Fibroblast of lung (primary cell): ENCODE results near the gene PYGB. TPM values are rescaled to one million over a fixed set of nuclear protein-coding genes. Genes with fewer than 3 reads are reported as not detected.

Source experiments
- DNase-seq, 2 donors: peaks; one replicate each; pipeline versions ENCODE4 v3.0.0 to v3.0.0-alpha.2; 2010; ENCODE audit warnings: low read depth in 2 of 2
- H2AFZ ChIP-seq: 2 replicates; pipeline ENCODE4 v1.5.1; 2012; ENCODE audit warnings: low read length, control low read depth, inconsistent platforms
- H3K27ac ChIP-seq: 2 replicates; pipeline ENCODE4 v1.5.1; 2011; ENCODE audit warnings: low read length, control low read depth; ENCODE audit not compliant: insufficient read depth
- H3K27me3 ChIP-seq: 2 replicates; pipeline ENCODE4 v1.5.1; 2011; ENCODE audit warnings: mild to moderate bottlenecking, low read length; ENCODE audit not compliant: control insufficient read depth, insufficient read depth
- H3K36me3 ChIP-seq: 2 replicates; pipeline ENCODE4 v1.5.1; 2011; ENCODE audit warnings: low read length; ENCODE audit not compliant: control insufficient read depth, insufficient read depth
- H3K4me1 ChIP-seq: 2 replicates; pipeline ENCODE4 v1.5.1; 2011; ENCODE audit warnings: low read length; ENCODE audit not compliant: control insufficient read depth, insufficient read depth; ENCODE audit errors: extremely low read depth
- H3K4me2 ChIP-seq: 2 replicates; pipeline ENCODE4 v1.5.1; 2011; ENCODE audit warnings: low read length, control low read depth; ENCODE audit not compliant: insufficient read depth; ENCODE audit errors: extremely low read depth
- H3K4me3 ChIP-seq, 4 experiments: fragments of 200-600 bp in 1 of 4; sonication (generic) in 1 of 4; replicated peaks in 1 of 4; 2 replicates each; pipeline ENCODE4 v1.5.1; 2011 to 2016; ENCODE audit warnings: low read length in 4 of 4, low read depth in 3 of 4, mild to moderate bottlenecking in 3 of 4, control low read depth in 2 of 4, inconsistent platforms in 1 of 4, mixed read lengths in 1 of 4; ENCODE audit not compliant: insufficient read depth in 1 of 4; ENCODE audit errors: control extremely low read depth in 1 of 4
- H3K79me2 ChIP-seq: 2 replicates; pipeline ENCODE4 v1.5.1; 2012; ENCODE audit warnings: mild to moderate bottlenecking, low read length, inconsistent platforms; ENCODE audit not compliant: control insufficient read depth, insufficient read depth
- H3K9ac ChIP-seq: 2 replicates; pipeline ENCODE4 v1.5.1; 2011; ENCODE audit warnings: mild to moderate bottlenecking, low read length, control low read depth; ENCODE audit not compliant: insufficient read depth
- H3K9me3 ChIP-seq: 2 replicates; pipeline ENCODE4 v1.5.1; 2012; ENCODE audit warnings: low read depth, low read length; ENCODE audit not compliant: control insufficient read depth, insufficient read depth
- H4K20me1 ChIP-seq: 2 replicates; pipeline ENCODE4 v1.5.1; 2011; ENCODE audit warnings: low read length; ENCODE audit not compliant: control insufficient read depth, insufficient read depth; ENCODE audit errors: extremely low read depth
- EZH2 ChIP-seq: IDR thresholded peaks from 2 replicates; pipeline ENCODE4 v1.5.1; 2012; ENCODE audit warnings: low read length, control low read depth, mild to moderate bottlenecking; ENCODE audit errors: missing control alignments
- polyA plus RNA-seq, 2 donors: library from polyadenylated mRNA; depleted of rRNA in 1 of 2; stranded (reverse) in 1 of 2; unstranded in 1 of 2; fragments of >200 nt; gene quantifications; 2 replicates each; pipeline ENCODE4 v1.2.1, GENCODE V29; 2011 to 2012; ENCODE audit warnings: missing spikeins in 1 of 2
- total RNA-seq: library from RNA; depleted of rRNA; stranded (reverse); fragments of >200 nt; gene quantifications from 2 replicates; pipeline ENCODE4 v1.2.1, GENCODE V29; 2014
- TF ChIP-seq, protein P1 (sequence below), 2 donors: IDR thresholded peaks in 1 of 2; conservative IDR thresholded peaks in 1 of 2; 1 replicate in 1 of 2; 2 replicates in 1 of 2; pipeline ENCODE4 v1.5.1; 2011 to 2012; ENCODE audit warnings: low read length in 2 of 2, control low read depth in 1 of 2, inconsistent platforms in 1 of 2, low read depth in 1 of 2, mild to moderate bottlenecking in 1 of 2

The PYGB gene
- total and polyA plus RNA-seq, 2 donors (not counting 1 experiment from before 2014, with no cell fraction given) = 37.0 to 89.5 TPM

- Histone ChIP-seq H3K9ac (no peak overlapping the region), H3K4me3 (no peak overlapping the region), H2AFZ (no peak overlapping the region), H3K27ac (no peak overlapping the region), H3K27me3 (no peaks in the 10 kb centered on the region), H4K20me1 (no peaks in the 10 kb centered on the region), H3K36me3 (peaks cover 36% of the 10 kb centered on the region), H3K79me2 (no peaks in the 10 kb centered on the region), H3K4me1 (no peaks in the 10 kb centered on the region), H3K4me2 (no peak overlapping the region), H3K9me3 (no peaks in the 10 kb centered on the region)
- TF ChIP-seq, protein P1, sequence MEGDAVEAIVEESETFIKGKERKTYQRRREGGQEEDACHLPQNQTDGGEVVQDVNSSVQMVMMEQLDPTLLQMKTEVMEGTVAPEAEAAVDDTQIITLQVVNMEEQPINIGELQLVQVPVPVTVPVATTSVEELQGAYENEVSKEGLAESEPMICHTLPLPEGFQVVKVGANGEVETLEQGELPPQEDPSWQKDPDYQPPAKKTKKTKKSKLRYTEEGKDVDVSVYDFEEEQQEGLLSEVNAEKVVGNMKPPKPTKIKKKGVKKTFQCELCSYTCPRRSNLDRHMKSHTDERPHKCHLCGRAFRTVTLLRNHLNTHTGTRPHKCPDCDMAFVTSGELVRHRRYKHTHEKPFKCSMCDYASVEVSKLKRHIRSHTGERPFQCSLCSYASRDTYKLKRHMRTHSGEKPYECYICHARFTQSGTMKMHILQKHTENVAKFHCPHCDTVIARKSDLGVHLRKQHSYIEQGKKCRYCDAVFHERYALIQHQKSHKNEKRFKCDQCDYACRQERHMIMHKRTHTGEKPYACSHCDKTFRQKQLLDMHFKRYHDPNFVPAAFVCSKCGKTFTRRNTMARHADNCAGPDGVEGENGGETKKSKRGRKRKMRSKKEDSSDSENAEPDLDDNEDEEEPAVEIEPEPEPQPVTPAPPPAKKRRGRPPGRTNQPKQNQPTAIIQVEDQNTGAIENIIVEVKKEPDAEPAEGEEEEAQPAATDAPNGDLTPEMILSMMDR (conservative IDR thresholded peaks at IDR 0.05 in 1 of 2, IDR thresholded peaks at IDR 0.05 in 1 of 2; ENCODE audit: low read depth in 1 of 2, low read length in 2 of 2) = no peak
- TF ChIP-seq EZH2 = no peak
- DNase-seq = no peak
These were observed 30.1 kb downstream of the PYGB start for GRCh38 chr20:25277941-25278521.

DNA sequence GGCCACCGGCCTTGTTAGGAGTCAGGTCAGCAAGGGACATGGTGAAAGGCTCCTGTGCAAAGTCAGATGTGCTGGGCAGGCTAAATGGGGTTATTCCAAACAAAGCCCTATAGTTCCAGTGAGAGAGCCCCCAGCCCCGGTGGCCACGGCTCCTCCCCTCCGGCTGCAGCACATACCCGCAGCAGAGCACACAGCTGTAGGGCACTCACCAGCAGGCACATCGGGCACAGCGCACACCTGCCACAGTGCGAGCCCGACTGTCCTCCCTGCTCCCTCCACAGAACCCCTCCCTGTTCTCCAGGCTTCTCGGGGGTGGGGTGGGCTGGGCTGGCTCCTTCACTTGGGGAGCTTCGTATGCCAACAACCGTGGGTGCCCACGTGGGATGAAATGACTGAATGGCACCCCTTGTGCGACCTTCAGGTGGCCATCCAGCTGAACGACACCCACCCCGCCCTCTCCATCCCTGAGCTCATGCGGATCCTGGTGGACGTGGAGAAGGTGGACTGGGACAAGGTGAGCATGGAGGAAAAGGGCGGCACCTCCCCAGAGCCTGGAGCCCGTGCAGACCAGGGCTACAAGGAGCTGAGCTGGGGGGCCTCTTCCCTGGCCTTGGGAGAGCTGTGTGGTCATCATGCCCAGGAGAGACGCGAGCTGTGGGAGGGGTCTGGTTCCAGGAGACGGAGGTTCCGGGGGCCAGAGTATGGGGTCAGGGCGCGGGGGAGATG is 30.9 kb downstream of the PYGB start:
- Histone ChIP-seq H3K9ac (no peak overlapping the region), H3K4me1 (no peaks in the 10 kb centered on the region), H3K4me2 (no peak overlapping the region), H3K79me2 (no peaks in the 10 kb centered on the region), H3K4me3 (no peak overlapping the region), H4K20me1 (no peaks in the 10 kb centered on the region), H3K9me3 (no peaks in the 10 kb centered on the region), H3K36me3 (peaks cover 38% of the 10 kb centered on the region), H3K27ac (no peak overlapping the region), H2AFZ (no peak overlapping the region), H3K27me3 (no peaks in the 10 kb centered on the region)
- TF ChIP-seq, protein P1 (conservative IDR thresholded peaks at IDR 0.05 in 1 of 2, IDR thresholded peaks at IDR 0.05 in 1 of 2; ENCODE audit: low read depth in 1 of 2, low read length in 2 of 2) = no peak
- TF ChIP-seq EZH2 = no peak
- no peak for DNase-seq

GRCh38 chr20:25279403-25279802 is 31.5 kb downstream of the PYGB start:
- no peaks in the 10 kb centered on the region for H3K27me3 ChIP-seq
- H3K4me1 ChIP-seq = no peaks in the 10 kb centered on the region
- no peak for TF ChIP-seq EZH2
- TF ChIP-seq, protein P1 (conservative IDR thresholded peaks at IDR 0.05 in 1 of 2, IDR thresholded peaks at IDR 0.05 in 1 of 2; ENCODE audit: low read depth in 1 of 2, low read length in 2 of 2) = no peak
- H3K4me3 ChIP-seq = no peak overlapping the region
- H3K9ac ChIP-seq = no peak overlapping the region
- no peak overlapping the region for H3K27ac ChIP-seq
- no peak overlapping the region for H3K4me2 ChIP-seq
- no peak overlapping the region for H2AFZ ChIP-seq
- DNase-seq = peak in 1 of 2 donors; percentile 14
- no peaks in the 10 kb centered on the region for H3K9me3 ChIP-seq
- no peaks in the 10 kb centered on the region for H3K79me2 ChIP-seq
- H4K20me1 ChIP-seq = no peaks in the 10 kb centered on the region
- peaks cover 37% of the 10 kb centered on the region for H3K36me3 ChIP-seq
